ENCODE data around the gene ZNF473.
A peak's percentile ranks its signal among the peaks of the same experiment; 100 is the strongest.
"Not testable (repeated sequence)": the region's sequence is repeated elsewhere in the genome, so short reads cannot be mapped to it uniquely, and the experiment has no call there.

ZNF473 gene

DNA sequence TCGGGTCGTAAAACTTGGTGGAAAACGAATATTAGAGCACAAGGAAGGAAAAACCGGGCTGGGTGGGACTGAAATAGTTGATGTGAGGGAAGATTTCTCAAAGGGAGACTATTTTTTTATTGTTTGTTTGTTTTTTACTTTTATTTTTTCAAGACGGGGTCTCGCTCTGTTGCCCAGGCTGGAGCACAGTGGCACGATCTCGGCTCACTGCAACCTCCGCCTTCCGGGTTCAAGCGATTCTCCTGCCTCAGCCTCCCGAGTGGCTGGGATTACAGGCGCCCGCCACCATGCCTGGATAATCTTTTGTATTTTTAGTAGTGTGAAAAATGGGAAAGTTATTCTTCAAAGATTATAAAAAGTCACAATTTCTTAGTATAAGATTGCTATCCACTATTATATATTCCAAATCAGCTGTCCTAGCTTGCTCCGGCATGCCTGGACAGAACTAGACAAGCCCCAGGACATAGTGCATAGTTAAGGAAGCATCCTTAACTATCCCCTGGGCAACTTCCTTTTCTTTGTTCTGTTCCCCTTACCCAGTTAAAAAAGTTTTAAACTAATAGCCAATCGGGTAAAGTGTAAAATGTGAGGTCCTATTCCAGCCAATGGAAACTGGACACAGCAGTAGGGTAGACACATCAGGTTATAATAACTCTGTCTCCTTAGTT, 25.6 kb downstream of the ZNF473 start:
- DNase-seq = not testable (repeated sequence)

DNA sequence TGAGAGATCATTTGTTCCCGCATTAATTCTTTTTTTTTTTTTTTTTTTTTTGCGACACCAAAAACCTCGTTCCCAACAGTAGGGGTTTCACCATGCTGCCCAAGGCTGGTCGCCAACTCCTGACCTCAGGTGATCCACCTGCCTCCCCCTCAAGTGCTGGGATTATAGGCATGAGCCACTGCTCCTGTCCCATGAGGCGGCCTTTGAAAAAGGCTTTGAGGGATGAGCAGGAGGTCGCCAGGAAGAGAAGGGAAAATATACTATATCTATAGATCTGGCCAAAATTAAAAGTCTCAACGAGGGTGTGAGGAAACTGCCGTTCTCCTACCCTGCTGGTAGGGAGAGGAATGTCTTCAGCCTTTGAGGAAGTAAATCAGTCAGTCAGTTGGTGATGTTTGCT, 26.2 kb downstream of the ZNF473 start:
- peak in 1 of 4 experiments; percentile 8 for DNase-seq

DNA sequence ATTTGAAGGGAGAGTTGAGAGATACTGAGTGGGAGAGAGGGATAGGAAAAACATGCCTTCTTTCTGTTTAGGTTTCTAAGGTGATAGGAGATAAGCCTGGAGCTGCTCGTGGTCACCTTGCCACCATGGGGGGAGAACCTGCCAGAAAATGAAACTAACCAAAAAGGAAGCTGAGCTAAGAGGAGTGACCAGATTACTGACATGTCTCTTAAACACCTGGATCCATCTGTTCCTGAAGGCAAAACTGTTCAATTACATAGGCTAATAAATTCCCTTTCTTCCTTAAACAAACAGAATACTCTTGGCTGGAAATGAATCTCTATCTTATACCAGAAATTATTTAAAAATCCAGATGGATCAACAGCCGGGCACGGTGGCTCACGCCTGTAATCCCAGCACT, 27.3 kb downstream of the ZNF473 start:
- DNase-seq = no peak

DNA sequence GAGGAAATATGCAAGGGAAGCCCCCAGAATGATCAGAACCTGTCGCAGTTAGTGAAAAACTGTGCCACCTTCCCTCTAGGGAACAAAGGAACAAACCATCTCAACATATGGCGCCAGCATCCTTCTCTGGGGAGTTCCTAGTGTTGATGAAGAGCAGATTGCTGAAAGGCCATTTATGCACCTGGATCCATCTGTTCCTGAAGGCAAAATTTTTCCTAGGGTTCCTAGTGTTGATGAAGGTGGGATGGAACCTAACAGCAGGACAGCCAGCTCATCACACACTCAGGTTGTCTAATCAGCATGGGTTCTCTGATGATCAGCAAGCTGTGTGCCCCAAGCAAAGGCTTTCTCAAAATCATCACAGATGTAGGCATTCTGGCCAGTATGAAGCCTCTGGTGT, 32.6 kb downstream of the ZNF473 start:
- no peak for DNase-seq

DNA sequence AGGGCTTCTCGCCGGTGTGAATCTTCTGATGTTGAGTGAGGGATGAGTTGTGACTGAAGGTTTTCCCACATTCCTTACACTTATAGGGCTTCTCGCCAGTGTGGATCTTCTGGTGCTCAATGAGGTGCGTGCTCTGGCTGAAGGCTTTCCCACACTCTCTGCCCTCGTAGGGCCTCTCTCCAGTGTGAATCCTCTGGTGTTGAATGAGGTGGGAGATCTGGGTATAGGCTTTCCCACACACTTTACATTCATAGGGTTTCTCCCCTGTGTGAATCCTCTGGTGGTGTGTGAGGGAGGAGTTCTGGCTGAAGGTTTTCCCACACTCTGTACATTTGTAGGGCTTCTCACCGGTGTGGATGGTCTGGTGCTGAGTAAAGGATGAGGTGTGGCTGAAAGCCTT, 33.2 kb downstream of the ZNF473 start:
- no peak for DNase-seq

DNA sequence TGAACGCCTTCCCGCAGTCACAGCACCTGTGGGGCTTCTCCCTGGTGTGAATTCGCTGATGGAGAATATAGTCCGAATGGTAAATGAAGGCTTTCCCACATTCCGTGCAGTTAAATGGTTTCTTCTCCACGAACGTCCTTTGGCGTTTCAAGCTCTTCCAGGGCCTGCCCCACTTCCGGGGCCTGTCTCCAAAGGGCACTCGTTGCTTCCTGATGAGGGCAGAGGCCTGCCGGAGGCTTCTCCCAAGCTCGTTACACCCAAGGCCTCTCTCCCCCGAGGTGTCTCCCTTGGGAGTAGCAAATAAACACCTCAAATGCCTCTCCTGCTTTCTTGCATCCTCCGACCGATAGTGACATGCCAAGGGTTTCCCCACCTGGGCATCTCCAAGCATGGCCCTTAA, 34.3 kb downstream of the ZNF473 start:
- DNase-seq = no peak

DNA sequence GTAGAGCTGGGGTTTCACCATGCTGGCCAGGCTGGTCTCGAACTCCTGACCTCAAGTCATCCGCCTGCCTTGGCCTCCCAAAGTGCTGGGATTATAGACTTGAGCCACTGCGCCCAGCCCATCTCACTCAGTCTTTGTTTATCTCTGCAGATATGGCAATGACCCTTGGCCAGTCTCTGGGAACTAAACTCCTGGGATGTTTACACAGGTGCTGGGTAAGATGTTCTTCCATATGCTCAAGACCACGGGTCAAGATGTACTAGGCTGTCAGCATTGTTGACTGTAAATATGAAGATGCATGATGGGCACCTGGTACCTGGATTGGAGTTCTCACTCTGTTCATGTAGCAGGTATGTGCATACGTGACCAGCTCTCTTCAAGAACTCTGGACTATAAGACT, 35.8 kb downstream of the ZNF473 start:
- no peak for DNase-seq

DNA sequence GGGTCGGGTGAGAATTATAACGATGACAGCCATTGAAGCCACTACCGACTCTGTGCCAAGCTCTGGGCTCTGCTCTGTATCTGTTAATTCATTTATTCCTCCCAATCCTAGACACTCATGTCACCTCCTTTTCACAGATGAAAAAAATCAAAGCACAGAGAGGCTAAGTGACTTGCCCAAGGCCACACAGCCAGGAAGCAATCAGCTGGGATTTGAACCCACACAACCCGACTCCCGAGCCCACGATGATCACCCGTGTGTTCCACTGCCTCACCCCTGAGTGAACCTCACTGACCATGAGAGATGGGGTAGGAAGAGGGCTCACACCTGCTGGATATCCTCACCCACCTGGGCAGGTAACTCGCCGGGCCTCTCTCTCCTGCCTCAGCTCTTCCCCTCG, 40.1 kb downstream of the ZNF473 start:
- no peak for DNase-seq

DNA sequence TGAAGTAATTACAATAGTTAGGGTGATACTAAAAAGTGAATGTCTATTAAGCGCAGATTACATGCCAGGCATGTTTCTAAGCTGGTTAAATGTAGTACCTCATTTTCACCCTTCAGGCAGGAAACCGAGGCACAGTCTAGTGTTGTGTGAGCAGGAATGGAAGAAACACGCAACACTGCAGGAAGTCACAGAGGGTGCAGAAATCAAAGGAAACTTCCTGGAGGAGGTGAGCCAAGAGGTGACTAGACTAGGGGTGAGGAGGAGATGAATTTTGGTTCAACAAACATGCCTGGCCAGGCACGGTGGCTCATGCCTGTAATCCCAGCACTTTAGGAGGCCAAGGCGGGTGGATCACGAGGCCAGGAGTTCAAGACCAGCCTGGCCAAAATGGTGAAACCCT, 41.8 kb downstream of the ZNF473 start:
- no peak for DNase-seq

DNA sequence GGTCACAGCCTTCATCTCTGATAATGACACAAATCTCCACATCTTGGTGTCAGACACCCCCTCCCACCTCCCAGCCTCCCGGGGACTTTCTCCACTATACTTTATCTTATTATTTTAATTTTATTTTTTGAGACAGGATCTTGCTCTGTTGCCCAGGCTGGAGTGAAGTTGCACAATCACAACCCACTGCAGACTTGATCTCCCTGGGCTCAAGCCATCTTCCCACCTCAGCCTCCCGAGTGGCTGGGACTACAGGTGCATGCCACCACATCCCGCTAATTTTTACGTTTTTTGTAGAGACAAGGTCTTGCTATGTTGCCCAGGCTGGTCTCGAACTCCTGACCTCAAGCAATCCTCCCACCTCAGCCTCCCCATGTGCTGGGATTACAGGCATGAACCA, 42.6 kb downstream of the ZNF473 start:
- DNase-seq = not testable (repeated sequence)

DNA sequence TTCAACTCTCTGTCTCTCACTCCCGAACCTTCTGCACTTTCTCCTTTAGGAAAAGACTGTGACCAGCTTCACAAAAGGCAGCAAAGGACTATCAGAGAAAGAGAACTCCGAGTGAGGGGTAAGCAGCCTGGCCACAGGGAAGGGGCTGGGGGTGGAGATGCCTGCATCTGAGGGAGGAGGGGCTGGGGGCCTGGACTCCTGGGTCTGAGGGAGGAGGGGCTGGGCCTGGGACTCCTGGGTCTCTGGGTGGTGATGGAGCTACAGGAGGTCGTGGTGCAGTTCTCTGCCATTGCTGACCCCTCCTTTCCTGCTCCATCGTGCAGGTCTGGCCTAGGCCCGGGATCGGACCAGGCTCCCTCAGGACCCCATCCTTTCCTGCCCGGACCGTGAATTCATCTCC, 49.3 kb downstream of the ZNF473 start:
- DNase-seq = not testable (repeated sequence)

DNA sequence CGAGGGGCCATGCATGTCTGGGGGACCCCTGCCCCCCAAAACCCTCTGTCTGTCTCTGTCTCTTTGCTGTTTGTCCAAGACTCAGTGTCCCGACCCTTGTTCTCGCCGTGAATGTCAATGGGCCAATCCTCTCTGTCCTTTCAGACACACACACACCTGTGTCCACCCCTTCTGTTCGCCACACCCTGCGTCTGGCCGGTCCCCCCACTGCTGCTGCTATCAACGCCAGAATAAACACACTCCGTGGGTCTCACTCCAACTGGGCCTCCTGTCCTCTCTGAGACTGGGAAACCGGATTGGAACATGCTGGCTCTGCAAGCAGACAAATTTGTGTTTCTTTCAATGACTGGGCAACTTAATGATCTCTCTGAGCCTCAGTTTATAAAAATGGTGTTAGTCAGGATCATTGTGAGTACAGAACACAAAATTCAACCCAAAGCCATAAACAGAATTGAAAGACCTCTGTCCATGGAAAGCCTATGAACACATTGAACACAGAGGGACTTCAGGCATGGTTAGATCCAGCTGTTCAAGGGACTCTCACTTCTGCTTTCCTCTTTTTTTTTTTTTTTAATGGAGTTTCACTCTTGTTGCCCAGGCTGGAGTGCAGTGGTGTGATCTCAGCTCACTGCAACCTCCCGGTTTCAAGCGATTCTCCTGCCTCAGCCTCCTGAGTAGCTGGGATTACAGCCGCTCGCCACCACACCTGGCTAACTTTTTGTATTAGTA, 50.0 kb downstream of the ZNF473 start:
- DNase-seq = not testable (repeated sequence)

DNA sequence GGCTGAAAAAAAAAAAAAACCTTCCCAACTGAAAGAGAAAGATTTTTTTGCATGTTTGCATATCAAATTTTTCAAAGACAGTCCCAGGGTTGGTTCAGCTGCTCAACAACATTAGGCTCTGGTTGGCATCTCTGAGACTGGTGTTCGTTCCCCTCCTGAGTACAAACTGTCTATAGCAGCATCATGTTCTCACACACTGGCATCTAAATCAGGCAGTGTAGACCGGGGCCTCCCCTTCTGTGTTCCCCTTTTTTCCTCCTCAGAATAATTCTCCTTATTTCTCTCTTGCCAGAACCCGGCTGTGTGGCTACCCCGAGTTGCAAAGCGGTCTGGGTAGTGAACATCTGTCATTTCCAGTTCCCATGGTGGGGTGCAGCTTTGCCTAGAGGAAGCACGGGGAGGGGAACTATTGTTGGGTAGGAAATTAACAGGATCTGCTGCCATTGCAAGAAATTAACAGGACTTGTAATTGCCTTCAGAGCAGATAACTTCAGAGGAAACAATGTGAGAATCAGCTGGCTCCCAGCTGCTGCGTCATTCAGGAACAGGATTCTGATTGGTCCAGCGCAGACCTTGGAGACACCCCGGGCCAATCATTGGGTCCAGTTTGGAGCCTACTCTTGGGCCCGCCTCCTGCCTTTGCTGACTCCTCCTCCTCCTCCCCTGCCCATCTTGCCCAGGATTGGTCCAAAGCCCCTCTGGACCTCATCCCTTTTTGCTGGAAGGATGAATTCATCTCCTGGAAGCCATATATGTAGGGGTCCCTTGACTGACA, 51.0 kb downstream of the ZNF473 start:
- DNase-seq = not testable (repeated sequence)

DNA sequence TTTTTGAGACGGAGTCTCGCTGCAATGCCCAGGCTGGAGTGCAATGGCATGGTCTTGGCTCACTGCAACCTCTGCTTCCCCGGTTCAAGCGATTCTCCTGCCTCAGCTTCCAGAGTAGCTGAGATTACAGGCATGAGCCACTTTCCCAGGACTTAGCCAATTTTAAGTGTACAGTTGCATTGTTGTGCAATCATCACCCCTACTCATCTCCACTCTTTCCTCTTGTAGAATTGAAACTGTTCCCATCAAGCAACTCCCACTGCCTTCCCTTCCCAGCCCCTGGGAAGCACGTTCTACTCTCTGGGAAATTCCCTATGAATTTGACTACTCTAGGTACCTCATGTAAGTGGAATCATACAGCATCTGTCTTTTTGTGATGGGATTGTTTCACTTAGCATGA, 53.2 kb downstream of the ZNF473 start:
- not testable (repeated sequence) for DNase-seq

DNA sequence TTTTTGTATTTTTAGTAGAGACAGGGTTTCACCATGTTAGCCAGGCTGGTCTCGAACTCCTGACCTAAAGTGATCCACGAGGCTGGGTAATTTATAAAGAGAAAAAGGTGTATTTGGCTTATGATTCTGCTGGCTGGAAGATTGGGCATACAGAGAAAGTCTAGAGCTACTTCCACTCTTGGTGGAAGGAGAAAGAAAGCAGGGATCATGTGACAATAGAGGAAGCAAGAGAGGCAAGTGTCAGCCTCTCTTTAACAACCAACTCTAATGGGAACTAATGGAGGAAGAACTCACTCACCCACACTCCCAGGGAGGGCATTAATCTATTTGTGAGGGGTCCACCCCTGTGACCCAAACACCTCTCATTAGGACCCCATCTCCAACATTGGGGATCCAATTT, 58.6 kb downstream of the ZNF473 start:
- peak; percentile 18 to 71 (median 49) for DNase-seq

DNA sequence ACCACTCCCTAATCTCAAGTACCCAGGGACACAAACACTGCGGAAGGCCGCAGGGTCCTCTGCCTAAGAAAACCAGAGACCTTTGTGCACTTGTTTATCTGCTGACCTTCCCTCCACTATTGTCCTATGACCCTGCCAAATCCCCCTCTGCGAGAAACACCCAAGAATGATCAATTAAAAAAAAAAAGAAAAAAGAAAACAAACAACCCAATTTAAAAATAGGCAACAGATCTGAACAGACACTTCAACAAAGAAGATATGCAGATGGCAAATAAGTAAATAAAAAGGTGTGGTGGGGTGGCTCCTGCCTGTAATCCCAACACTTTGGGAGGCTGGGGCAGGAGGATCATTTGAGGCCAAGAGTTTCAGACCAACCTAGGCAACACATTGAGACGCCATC, 61.3 kb downstream of the ZNF473 start:
- DNase-seq = not testable (repeated sequence)

DNA sequence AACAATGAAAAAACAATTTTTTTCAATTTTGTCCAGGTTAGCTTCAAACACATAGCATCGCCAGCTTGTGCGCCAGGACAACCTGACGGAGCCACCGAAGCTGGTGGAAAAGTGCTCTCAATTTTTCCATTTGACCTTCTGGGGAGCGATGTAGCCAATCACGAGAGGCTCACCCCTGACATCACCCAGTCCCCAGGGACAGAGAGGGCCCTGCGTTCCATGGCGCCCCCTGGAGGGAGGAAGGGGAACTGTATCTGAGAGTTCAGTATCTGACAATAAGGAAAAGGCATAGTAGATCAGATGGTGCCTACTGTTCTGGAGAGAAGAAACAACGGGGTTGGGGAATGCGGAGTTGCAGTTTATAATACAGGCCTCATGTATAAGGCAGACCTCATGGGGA, 64.9 kb downstream of the ZNF473 start:
- peak in 3 of 4 experiments; percentile 22 to 52 (median 30) for DNase-seq

DNA sequence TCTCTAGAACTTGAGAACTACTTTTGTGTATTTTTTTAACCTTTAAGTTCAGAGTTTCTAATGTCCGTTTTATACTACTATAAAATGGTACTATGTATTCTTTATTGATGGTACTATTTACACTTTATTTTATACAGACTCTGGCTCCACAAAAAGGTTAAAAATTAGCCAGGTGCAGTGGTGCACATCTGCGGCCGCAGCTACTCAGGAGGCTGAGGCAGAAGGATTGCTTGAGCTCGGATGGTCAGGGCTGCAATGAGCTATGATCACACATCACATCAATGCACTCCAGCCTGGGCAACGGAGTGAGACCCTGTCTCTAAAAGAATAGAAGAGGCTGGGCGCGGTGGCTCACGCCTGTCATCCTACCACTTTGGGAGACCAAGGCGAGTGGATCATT, 66.0 kb downstream of the ZNF473 start:
- not testable (repeated sequence) for DNase-seq

DNA sequence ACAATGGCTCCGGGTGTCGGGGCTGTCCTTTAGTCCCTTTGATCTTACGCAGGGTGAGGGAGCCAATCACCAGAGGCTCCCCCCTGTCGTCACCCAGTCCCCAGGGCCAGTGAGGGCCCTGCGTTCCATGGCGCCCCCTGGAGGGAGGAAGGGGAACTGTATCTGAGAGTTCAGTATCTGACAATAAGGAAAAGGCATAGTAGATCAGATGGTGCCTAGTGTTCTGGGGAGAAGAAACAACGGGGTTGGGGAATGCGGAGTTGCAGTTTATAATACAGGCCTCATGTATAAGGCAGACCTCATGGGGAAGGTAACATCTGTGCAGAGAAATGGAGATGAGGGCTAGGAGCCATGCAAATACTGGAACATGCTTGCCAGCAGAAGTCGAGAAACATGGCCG, 66.8 kb downstream of the ZNF473 start:
- DNase-seq = not testable (repeated sequence)

DNA sequence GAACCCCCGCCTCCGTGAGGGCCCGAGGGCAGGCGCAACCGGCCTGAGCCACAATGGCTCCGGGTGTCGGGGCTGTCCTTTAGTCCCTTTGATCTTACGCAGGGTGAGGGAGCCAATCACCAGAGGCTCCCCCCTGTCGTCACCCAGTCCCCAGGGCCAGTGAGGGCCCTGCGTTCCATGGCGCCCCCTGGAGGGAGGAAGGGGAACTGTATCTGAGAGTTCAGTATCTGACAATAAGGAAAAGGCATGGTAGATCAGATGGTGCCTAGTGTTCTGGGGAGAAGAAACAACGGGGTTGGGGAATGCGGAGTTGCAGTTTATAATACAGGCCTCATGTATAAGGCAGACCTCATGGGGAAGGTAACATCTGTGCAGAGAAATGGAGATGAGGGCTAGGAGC, 72.1 kb downstream of the ZNF473 start:
- DNase-seq = not testable (repeated sequence)

DNA sequence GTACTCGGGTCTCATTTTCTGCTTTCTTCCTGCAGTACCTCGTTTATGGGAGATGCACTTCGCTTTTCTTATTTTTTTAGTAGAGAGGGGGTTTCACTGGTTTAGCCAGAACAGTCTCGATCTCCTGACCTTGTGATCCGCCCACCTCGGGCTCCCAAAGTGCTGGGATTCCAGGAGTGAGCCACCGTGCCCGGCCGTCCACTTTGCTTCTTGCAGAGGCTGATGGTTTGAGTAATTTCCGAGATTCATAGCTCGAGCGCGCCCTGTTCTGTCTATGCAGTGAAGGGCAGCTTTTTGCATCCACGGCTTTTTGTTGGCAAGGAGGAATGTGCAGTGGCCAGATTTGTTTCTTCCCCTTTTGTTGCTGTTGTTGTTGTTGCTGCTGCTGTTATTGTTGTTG, 73.1 kb downstream of the ZNF473 start:
- not testable (repeated sequence) for DNase-seq

DNA sequence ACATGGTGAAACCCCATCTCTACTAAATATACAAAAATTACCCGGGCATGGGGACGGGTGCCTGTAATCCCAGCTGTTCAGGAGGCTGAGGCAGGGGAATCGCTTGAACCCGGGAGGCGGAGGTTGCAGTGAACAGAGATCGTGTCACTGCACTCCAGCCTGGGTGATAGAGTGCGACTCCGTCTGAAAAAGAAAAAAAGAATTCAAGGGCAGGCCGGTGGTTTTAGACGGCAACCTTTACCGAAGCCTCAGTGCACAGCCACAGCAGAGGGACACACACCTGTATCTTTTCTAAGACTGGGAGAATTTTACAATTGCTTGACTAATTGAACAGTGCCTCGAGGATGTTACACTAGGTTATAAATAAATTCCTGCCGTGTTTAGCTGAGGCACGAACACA, 73.9 kb downstream of the ZNF473 start:
- not testable (repeated sequence) for DNase-seq

DNA sequence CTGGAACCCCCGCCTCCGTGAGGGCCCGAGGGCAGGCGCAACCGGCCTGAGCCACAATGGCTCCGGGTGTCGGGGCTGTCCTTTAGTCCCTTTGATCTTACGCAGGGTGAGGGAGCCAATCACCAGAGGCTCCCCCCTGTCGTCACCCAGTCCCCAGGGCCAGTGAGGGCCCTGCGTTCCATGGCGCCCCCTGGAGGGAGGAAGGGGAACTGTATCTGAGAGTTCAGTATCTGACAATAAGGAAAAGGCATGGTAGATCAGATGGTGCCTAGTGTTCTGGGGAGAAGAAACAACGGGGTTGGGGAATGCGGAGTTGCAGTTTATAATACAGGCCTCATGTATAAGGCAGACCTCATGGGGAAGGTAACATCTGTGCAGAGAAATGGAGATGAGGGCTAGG, 75.1 kb downstream of the ZNF473 start:
- not testable (repeated sequence) for DNase-seq
